Liver (tissue), 3 donors: ENCODE results near the gene HYCC2.
"Not testable (repeated sequence)": the region's sequence is repeated elsewhere in the genome, so short reads cannot be mapped to it uniquely, and the experiment has no call there.

Experiments
- CTCF ChIP-seq: fragments of 150-350 bp; IDR thresholded peaks from 2 replicates; pipeline ENCODE4 v1.5.1; 2017; ENCODE audit warnings: improper control_type of control experiment, low read depth, low read length; ENCODE audit not compliant: missing input control
- FOXA1 ChIP-seq: IDR thresholded peaks from 2 replicates; pipeline ENCODE4 v1.6.1; 2016; ENCODE audit warnings: antibody characterized with exemption
- HNF4G ChIP-seq: IDR thresholded peaks from 2 replicates; pipeline ENCODE4 v1.6.1; 2016; ENCODE audit warnings: antibody characterized with exemption
- MAX ChIP-seq: IDR thresholded peaks from 2 replicates; pipeline ENCODE4 v1.6.1; 2016; ENCODE audit warnings: antibody characterized with exemption
- TAF1 ChIP-seq: conservative IDR thresholded peaks from 2 replicates; pipeline ENCODE4 v1.6.1; 2016; ENCODE audit warnings: antibody characterized with exemption, mild to moderate bottlenecking
- YY1 ChIP-seq: IDR thresholded peaks from 2 replicates; pipeline ENCODE4 v1.6.1; 2016; ENCODE audit warnings: antibody characterized with exemption, mild to moderate bottlenecking
- ZBTB33 ChIP-seq: IDR thresholded peaks from 2 replicates; pipeline ENCODE4 v1.6.1; 2016; ENCODE audit warnings: antibody characterized with exemption
- donor health status: healthy.
- donor health status: healthy.

GRCh38 chr2:201043050-201043449 is 28.4 kb downstream of the HYCC2 start:
- TF ChIP-seq YY1, CTCF, MAX, ZBTB33, HNF4G, TAF1, FOXA1: not testable (repeated sequence)
